ENCODE measurements around the gene GADD45G. TPM values are rescaled to one million over a fixed set of nuclear protein-coding genes. Genes with fewer than 3 reads are reported as not detected.

GADD45G gene
- total RNA-seq, 1 experiment from 2014 or later = 0.39 TPM

- TF ChIP-seq CTCF (conservative IDR thresholded peaks at IDR 0.05; ENCODE audit: low read depth, low read length) (no peak), EZH2 (IDR thresholded peaks at IDR 0.05; ENCODE audit: borderline replicate concordance, low read depth, low read length, poor library complexity, severe bottlenecking) (no peak)
- POLR2A ChIA-PET (ENCODE audit: low non-redundant PET) = no interaction called here
- BruUV-seq (replicated peaks) = no TSS peak
- Histone ChIP-seq H3K4me1 (ENCODE audit: insufficient read depth, low read length, poor library complexity, severe bottlenecking) (no peaks in the 10 kb centered on the region), H3K27me3 (replicated peaks; ENCODE audit: insufficient read depth, low read depth, low read length, poor library complexity) (no peaks in the 10 kb centered on the region), H3K9me3 (ENCODE audit: low read depth, low read length, poor library complexity, severe bottlenecking) (no peaks in the 10 kb centered on the region), H3K36me3 (ENCODE audit: insufficient read depth, low read length, poor library complexity, severe bottlenecking) (no peaks in the 10 kb centered on the region), H3K4me3 (ENCODE audit: low read depth, low read length, poor library complexity, severe bottlenecking) (no peak overlapping the region), H3K27ac (ENCODE audit: low read depth, low read length, poor library complexity, severe bottlenecking) (no peak overlapping the region)
- CTCF ChIA-PET = no interaction called here
- intact Hi-C loops (cut with micrococcal nuclease; ENCODE audit: unreplicated experiment) = no loop called here
- DNase-seq (ENCODE audit: low spot score) = no peak
Observed at GRCh38 chr9:89631384-89631783, 26.6 kb downstream of the GADD45G start.

GRCh38 chr9:89632192-89632733 is 27.5 kb downstream of the GADD45G start:
- TF ChIP-seq CTCF (conservative IDR thresholded peaks at IDR 0.05; ENCODE audit: low read depth, low read length) = no peak
- no peak for TF ChIP-seq EZH2 (IDR thresholded peaks at IDR 0.05; ENCODE audit: borderline replicate concordance, low read depth, low read length, poor library complexity, severe bottlenecking)
- Histone ChIP-seq H3K27ac (ENCODE audit: low read depth, low read length, poor library complexity, severe bottlenecking) (no peak overlapping the region), H3K27me3 (replicated peaks; ENCODE audit: insufficient read depth, low read depth, low read length, poor library complexity) (no peaks in the 10 kb centered on the region), H3K36me3 (ENCODE audit: insufficient read depth, low read length, poor library complexity, severe bottlenecking) (no peaks in the 10 kb centered on the region), H3K4me1 (ENCODE audit: insufficient read depth, low read length, poor library complexity, severe bottlenecking) (no peaks in the 10 kb centered on the region), H3K4me3 (ENCODE audit: low read depth, low read length, poor library complexity, severe bottlenecking) (no peak overlapping the region), H3K9me3 (ENCODE audit: low read depth, low read length, poor library complexity, severe bottlenecking) (no peaks in the 10 kb centered on the region)
- no peak for DNase-seq (ENCODE audit: low spot score)
- POLR2A ChIA-PET (ENCODE audit: low non-redundant PET) = no interaction called here
- CTCF ChIA-PET = no interaction called here
- intact Hi-C loops (cut with micrococcal nuclease; ENCODE audit: unreplicated experiment) = no loop called here
- no TSS peak for BruUV-seq (replicated peaks)

- no peak for TF ChIP-seq EZH2 (IDR thresholded peaks at IDR 0.05; ENCODE audit: borderline replicate concordance, low read depth, low read length, poor library complexity, severe bottlenecking)
- TF ChIP-seq CTCF (conservative IDR thresholded peaks at IDR 0.05; ENCODE audit: low read depth, low read length) = no peak
- H3K36me3 ChIP-seq (ENCODE audit: insufficient read depth, low read length, poor library complexity, severe bottlenecking) = no peaks in the 10 kb centered on the region
- DNase-seq (ENCODE audit: low spot score) = no peak
- H3K27ac ChIP-seq (ENCODE audit: low read depth, low read length, poor library complexity, severe bottlenecking) = no peak overlapping the region
- H3K4me3 ChIP-seq (ENCODE audit: low read depth, low read length, poor library complexity, severe bottlenecking) = no peak overlapping the region
- ChIA-PET CTCF (no interaction called here), POLR2A (ENCODE audit: low non-redundant PET) (no interaction called here)
- no TSS peak for BruUV-seq (replicated peaks)
- intact Hi-C loops (cut with micrococcal nuclease; ENCODE audit: unreplicated experiment) = no loop called here
- H3K9me3 ChIP-seq (ENCODE audit: low read depth, low read length, poor library complexity, severe bottlenecking) = no peaks in the 10 kb centered on the region
- H3K27me3 ChIP-seq (replicated peaks; ENCODE audit: insufficient read depth, low read depth, low read length, poor library complexity) = no peaks in the 10 kb centered on the region
- no peaks in the 10 kb centered on the region for H3K4me1 ChIP-seq (ENCODE audit: insufficient read depth, low read length, poor library complexity, severe bottlenecking)
Observed at GRCh38 chr9:89632736-89633135, 27.9 kb downstream of the GADD45G start.

Measured in A673 (cell line).